HG03060 (cell line): ENCODE results near the gene ASPA.
"Not testable (repeated sequence)": the region's sequence is repeated elsewhere in the genome, so short reads cannot be mapped to it uniquely, and the experiment has no call there.

Experiments used
- ATAC-seq: cut with Tn5 transposase; IDR thresholded peaks from one replicate; pipeline ENCODE4 v1.9.1; 2021; ENCODE audit warnings: low read depth, moderate number of reproducible peaks; ENCODE audit not compliant: unreplicated experiment

The ASPA gene

DNA sequence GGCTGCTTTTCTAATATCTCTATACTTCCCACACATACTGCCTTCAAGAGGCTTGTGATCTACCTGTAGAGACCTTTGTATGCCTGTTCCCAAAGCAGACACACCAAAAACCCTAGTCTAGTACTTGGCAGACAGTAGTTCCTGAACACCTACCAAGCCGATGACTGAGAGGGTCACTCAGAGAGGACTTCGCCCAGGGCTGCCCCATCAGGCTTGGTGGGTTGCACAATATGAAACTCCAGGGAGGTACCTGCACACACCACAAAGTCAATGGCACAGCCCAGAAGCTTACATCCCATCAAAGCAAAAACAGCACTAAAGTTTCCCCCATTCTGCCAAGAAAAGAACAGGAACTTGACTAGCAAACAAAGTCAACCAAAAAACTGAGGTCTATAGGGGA lies 30.3 kb downstream of the ASPA start:
- no peak for ATAC-seq

- ATAC-seq: no peak
Observed at GRCh38 chr17:3507071-3507470, 31.3 kb downstream of the ASPA start.

- no peak for ATAC-seq
Observed at GRCh38 chr17:3507869-3508268, 32.1 kb downstream of the ASPA start.

GRCh38 chr17:3510090-3510489 lies 34.3 kb downstream of the ASPA start:
- ATAC-seq: no peak

- ATAC-seq: no peak
Observed at GRCh38 chr17:3511852-3512504, 36.2 kb downstream of the ASPA start.

- ATAC-seq: no peak
Observed at GRCh38 chr17:3512505-3513171, 36.8 kb downstream of the ASPA start.

DNA sequence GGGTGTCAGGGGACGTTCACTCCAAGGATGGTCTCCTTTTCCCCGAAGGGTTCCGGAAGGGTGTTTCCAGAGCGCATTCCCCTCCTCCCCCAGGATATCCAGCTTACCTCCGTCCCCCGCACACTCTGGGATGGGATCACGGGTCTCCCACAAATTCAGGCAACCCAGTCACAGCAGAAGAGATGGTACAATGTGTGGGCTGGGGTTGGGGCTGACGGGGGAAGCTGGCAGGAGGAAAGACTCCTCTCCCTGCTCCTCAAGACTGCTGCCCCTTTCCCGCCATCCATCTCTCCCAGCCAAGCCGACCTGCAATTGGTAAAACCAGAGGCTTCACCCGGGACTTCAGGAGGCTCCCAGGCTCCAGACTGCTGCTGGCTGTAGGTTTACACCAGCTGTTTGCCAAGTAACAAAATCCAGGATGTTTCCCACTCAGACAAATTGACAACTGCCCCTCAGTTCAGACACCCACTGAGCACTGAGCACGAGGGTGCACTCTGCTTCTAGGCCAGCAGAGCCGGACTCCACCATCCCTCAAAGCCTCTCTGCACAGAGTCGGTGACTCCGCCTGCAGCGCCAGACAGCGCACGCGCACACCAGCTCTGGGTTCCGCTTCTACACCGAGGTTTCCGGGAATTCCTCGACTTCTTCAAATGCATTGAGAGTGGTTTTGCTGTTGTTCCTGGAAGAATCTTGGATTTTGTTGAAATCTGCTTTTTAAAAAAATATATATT lies 37.7 kb downstream of the ASPA start:
- no peak for ATAC-seq

GRCh38 chr17:3514167-3514566 lies 38.4 kb downstream of the ASPA start:
- ATAC-seq: not testable (repeated sequence)

DNA sequence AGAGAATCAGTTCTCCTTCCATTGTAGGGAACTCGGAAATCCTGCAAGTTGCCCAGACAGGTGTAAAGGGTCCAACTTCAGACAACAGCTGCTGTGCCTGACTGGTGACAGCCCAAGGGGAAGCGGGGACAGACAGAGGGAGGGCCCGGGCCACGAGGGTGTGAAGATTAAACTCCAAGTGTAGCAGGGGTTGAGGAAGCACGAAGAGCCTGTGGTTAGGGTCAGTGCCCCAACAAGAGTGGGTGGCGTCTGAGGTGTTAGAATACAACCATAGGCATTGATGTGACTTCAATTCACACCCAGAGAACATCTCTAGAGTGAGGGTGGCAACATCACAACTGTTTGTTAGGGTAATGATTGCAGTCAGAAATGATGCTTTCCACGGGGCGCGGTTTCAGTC lies 39.1 kb downstream of the ASPA start:
- no peak for ATAC-seq

DNA sequence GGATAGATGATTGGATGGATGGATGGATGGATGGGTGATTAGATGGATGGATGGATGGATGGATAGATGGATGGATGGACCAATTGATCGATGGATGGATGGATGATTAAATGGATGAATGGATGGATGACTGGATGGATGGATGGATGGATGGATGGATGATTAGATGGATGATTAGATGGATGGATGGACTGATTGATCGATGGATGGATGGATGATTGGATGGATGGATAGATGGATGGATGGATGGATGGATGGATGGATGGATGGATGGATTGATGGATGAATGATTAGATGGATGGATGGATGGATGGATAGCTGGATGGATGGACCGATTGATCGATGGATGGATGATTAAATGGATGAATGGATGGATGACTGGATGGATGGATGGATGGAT lies 43.7 kb downstream of the ASPA start:
- not testable (repeated sequence) for ATAC-seq

DNA sequence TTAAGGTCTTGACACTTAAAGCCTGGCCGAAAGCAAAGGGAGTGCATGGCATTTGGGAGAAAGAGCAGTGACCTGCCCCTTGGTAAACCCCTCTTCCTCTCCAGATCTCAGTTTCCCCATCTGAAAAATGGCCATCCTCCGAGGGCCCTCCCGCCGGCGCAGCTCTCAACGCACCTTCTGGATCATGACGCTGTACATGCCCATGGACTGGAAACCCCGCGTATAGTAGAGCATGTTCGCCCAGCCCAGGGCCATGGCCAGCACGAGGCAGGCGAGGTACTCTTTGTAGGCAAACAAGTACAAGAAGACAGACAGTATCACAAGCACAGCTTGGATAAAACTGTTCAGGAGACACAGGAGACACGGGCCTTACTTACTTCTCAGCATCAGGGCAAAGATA lies 48.2 kb downstream of the ASPA start:
- no peak for ATAC-seq

GRCh38 chr17:3526491-3526890 lies 50.7 kb downstream of the ASPA start:
- ATAC-seq: no peak

- ATAC-seq: no peak
Observed at GRCh38 chr17:3526971-3527370, 51.2 kb downstream of the ASPA start.

- ATAC-seq: no peak
Observed at GRCh38 chr17:3527468-3527867, 51.7 kb downstream of the ASPA start.

DNA sequence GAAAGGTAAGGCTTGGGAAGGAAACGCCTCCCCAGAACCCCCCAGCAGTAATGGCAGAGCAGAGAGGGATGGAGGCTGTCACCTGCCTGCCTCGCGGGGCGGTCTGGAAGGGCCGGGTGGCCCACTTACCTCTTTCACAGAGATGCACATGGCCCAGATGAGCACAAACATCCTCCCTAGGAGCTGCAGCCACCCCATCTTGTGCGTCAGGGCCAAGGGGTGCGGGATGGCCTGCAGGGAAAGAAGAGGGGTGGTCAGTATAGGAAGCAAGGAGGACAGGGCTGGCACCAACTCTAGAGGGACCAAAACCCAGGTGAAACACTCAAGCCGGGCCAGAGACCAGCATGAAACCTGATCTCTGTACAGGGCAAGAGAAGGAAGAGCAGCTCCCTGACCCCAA lies 52.1 kb downstream of the ASPA start:
- ATAC-seq: no peak

DNA sequence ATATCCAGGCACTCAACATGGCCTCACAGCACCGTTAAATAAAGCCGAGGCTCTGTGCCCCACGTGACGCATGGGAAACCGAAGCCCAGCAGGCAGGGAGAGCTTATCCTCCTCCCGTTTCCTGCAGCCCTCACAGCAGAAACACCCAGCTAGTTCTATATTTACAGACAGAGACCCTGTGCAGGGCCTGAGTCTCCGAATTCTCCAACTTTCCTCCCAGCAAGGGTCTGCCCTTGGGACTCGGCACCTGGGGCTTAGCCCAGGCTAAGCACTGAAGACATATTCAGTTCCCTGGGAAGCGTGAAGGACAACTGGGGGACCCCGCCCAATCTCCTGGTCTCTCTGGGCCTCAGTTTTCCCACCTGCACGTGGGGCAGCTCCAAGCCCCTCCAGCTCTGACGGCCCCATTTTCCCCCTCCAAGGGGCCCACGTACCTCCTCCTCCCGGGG lies 52.6 kb downstream of the ASPA start:
- no peak for ATAC-seq

GRCh38 chr17:3528880-3529511 lies 53.2 kb downstream of the ASPA start:
- ATAC-seq: no peak

- no peak for ATAC-seq
Observed at GRCh38 chr17:3529817-3530741, 54.3 kb downstream of the ASPA start.

DNA sequence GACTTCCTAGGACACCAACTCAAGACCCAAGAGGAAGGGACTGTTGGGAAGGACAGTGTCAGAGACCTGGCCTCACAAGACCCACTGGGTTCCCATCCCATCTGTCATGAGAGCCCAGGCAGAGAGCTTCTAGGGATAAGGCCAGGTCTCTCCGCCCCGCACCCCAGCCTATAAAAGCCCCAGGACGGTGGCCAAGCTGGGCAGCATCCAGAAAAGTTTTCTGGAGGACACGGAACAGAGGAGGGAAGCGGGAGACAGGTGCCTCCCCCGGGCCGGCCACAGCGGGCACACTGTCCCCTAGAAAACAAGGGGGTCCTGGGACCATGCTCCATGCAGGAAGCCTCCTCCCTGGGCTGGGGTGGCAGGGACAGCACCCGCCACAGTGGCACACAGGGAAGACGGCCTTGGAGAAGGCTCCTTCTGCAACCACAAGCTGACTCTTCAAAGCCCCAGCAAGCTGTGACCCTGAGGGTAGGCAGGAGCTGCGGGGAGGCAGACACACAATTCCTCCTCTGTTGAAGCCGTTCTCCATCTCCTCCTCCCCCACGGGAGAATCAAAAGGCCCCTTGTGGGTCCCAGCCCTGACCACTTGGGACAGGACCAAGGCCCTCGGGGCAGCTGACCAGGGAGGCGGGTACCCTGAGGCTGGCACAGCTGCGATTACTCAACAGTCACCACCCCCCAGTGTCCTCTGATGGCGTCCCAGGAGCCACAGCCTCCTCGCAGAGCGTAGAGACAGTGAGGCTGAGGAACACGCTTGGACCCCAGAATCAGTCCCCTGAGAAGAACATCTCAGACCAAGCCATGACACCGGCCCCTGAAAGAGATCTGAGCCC lies 55.7 kb downstream of the ASPA start:
- no peak for ATAC-seq
